HG02610 (cell line): ENCODE measurements around the gene KRT9.
"Not testable (repeated sequence)": the region's sequence is repeated elsewhere in the genome, so short reads cannot be mapped to it uniquely, and the experiment has no call there.

Experiments
- ATAC-seq: cut with Tn5 transposase; IDR thresholded peaks from one replicate; pipeline ENCODE4 v1.9.1; 2021; ENCODE audit warnings: mild to moderate bottlenecking, moderate library complexity; ENCODE audit not compliant: unreplicated experiment

The KRT9 gene

DNA sequence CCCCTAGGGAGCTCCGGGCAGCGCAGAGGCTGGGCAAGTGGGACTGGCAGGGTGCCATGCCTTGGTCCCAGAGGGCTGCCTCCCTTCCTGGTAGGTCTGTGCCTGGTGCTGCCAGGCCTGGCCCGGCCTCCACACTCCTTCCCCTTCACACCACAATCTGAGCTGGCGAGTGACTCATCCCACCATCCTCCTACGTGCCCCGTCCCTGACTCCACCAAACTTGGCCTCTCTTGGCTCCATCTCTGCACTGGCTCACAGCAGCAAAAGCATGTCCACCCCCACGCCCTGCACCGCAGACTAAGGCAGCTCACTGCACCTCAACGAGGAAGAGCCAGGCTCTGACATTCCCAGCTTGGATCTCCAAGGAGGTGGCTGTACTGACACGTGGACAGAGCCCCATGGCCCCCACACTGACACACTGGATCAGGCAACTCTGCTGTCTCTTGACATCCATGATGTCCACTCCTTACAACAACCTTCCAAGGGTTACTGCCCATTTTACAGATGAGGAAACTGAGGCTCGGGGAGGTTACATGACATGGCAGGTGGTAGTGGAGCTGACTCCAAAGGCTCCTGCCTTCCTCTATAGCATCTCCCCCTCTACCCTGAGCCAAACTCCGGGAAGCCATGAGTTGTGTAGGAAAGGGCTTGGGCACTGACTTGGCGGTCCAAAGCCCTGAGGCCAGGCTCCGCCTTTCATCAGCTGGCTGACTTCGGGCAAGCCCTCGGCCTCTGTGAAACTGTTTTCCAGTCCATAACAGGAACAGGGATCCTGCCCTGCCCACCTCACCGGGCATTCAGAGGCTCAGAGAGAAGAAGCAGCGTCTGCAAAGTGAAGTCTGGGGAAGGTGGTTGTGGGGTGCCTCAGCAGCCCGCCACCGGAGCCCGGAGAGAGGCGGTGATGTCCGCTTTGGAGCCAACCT is 23.7 kb downstream of the KRT9 start:
- ATAC-seq: no peak

DNA sequence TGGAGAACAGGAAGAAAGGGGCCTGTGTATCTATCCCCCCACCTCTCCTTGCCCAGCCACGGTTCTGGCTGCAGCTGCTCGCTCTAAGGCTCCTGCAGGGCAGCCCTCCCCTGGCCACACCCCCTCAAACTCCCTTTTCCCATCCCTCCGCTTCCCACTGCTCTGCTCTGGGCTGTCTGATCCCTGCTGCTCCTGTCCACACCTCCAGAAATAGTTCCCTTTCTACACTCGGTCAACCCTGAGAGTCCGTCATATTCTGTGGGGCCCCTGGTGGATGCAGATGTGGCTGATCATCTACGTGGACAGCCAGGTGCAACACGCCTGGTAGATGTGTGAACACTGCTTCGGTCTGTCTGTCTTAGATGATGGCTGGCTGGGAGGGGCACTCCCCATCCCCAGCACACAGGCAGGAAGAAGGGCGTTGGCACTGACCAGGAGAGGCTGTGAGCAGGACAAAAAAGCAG is 24.4 kb downstream of the KRT9 start:
- ATAC-seq: no peak

DNA sequence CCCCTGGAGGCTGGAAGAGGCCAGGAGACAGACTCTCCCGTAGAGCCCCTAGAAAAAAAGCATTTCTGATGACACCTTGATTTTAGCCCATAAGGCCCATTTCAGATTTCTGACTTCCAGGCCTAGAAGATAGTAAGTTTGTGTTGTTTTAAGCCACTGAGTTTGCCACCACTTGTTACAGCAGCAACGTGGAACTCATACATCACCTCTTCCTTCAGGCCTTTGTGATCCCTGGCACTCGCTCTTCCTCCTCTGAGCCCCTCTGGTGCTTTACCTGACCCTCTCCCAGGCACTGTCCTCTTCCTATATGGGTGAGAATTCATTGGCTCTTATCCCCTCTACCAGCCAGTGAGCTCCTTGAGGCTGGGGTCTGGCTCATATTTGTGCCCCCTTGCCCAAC is 25.0 kb downstream of the KRT9 start:
- no peak for ATAC-seq

DNA sequence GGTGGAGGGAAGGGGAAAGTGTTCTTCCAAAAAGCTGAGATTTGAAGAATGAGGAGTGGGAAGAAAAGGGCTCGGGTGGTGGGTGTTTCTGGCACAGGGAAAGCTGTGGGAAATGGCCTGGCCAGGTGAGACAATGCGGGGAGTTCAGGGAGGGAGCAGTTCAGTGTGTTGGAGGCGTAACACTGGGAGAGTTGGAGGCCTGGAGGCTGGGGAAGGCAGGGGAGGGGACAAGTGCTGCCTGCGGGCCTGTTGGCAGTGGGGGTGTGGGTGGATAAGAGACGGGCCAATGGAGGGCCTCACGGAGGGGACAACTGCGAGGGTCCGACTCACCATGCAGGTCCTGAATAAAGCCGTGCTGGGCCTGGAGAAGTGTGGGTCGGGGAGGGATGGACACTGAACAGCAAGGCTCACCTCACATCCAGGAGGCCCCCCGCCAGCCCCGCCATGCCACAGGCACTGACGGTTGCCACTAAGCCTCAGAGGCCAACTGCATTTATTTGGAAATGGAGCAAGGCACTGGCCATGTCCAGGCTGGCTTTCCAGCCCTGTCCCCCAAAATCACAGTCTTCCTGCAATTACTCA is 25.9 kb downstream of the KRT9 start:
- ATAC-seq: no peak

DNA sequence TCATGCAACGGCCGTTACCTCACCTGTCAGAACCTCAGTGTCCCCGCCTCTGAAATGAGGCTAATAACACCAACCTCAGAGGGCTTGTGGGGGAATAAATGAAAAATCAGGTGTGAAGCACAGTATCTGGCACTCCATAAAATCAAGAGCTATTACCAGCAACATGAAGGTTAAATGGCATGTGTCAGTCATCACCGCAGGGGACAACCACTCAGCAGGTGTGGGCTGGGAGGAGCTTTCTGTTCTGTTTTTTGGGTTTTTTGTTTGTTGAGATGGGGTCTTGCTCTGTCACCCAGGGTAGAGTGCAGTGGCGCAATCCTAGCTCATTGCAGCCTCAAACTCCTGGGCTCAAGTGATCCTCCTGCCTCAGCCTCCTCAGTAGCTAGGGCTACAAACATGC is 26.9 kb downstream of the KRT9 start:
- no peak for ATAC-seq

DNA sequence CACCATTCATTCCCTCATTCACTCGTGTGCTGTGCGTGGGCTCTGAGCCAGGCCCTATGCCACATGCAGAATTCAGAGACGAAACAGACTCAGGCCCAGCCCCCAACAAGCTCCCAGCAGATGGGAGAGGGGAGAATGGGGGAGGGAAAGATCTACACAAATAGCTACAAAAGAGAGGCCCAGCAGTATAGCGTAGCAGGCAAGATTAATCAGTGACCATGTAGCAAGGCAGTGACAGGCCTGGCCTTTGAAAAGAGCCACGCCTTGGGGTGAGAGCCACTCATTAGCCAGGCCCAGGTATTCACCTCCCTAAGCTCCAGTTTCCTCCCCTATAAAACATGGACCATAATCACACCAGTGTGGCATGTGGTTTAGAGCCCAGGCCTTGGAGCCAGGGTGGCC is 27.4 kb downstream of the KRT9 start:
- ATAC-seq: no peak

DNA sequence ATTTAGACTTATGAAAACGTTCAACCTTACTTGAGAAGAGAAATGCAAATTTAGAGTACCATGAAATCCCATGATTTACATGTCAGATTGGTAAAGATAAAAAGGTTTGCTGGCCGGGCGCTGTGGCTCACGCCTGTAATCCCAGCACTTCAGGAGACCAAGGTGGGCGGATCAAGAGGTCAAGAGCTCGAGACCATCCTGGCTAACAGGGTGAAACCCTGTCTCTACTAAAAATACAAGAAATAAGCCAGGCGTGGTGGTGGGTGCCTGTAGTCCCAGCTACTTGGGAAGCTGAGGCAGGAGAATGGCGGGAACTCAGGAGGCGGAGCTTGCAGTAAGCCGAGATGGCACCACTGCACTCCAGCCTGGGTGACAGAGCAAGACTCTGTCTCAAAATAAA is 29.1 kb downstream of the KRT9 start:
- ATAC-seq: not testable (repeated sequence)

DNA sequence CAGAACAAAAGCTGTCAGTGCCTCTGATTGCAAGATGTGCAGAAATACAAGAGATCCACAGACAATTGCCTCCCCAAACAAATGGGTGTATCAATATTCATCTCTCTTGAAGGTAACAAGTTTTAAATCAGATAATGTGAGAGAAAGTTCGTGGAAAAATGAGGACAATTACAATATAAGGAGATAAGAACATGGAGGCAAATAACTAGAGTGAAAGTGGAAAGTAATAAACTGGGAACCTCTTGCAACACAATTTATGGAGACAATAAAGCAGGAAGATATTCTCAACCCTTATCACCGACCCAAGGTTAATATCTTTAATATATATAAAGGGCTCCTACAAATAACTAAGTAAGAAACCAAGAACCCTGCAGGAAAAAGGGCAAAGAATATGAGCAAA is 29.5 kb downstream of the KRT9 start:
- ATAC-seq: no peak

DNA sequence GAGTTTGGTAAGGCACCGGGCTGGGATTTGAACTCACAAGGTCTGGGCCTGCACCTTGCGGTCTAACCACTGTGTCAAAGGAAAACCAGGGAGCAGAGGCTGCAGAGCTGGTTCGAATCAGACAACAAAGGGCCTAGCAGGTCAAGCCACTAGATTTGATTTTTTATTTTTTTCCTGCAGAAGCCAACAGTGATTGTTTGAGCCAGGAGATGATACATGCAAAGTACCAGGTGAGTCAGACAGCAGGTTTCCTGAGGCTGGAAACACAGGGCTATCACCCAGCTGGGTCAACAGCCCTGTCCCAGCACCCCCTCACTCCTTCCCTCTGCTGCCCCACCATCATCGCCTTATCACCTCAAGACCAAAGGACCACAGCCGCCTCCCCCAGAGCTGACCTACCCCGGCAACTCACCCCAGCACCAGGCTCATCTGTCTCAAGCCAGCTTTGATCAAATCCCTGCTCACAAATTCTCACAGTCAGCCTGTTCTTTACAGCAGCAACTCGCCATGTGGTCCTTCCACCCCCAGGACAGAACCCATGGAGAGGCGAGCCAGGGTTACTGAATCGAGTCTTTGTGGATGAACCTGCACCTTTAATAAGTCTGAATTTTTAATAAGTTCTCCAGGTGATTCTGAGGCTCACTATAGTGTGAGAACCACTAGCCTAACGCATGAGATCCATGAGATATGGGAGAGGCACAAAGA is 30.8 kb downstream of the KRT9 start:
- no peak for ATAC-seq

DNA sequence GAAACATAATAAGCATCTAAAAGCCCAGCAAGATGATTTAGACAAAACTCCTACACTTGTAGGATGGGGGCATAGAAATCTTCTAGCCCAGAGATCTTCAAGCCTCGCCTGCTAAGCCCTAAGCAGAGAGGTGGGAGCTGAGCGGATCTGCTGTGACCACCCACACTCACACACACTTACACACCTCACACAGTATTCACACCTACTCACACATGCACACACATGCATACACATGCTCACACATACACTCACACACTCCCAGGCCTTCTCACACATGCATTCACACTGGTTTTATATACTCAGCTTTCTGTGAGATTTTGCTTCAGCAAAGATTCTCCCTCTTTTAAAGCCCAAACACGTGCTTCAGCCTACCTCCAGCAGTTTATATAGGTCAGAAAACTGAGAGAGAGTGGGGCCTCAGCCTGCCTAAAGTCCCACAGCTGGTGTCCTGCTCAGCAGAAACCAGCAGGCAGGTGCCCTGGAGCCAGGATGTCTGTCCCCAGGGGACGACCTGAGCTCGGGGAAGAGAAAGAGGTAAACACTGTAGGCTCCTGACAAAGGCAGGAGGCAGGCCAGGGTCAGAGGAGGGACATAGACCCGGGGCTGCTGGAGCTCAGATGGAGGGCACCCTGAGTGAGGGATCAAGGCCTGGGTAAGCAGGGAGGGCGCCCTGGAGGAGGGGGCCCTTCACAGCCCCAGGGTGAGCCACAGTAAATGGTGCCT is 31.7 kb downstream of the KRT9 start:
- no peak for ATAC-seq

DNA sequence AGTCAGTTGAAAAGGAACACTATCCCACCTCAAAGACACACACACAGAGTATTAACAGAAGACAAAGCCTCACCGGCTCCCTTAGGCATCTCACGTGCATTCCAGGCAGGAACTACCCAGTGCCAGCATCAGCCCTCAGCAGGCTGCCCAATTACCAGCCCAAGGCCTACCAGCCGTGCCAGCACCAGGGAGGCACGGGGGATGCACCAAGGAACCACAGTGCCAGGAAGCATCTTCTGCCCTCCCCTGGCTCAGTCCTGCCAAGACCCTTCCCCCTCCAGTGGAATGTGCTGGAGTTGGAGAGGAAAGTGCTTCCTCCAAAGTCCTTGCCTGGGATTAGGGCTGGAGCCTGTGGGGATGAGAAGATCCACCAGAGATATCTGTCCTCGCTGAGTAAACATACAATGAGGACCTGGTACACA is 32.8 kb downstream of the KRT9 start:
- no peak for ATAC-seq

DNA sequence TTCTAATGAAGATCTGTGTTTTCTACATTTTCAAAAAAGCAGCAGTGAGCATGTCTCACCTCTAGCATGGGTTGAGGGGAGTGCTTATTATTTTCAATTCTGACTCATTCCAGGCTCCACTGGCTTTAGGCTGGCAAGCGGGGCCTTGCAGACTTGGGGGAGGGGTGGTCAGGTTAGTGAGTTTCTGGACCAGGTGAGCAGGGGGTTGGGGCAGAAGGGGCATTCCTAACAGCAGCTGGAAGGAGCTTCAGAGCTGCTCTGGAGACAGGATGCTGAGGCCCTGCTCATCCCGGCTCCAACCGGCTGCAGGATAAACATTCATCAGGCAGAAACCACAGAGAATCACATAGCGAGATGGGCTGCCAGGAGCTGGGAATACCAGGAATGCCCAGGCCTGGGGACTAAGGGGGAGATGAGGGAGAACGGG is 33.3 kb downstream of the KRT9 start:
- ATAC-seq: no peak

DNA sequence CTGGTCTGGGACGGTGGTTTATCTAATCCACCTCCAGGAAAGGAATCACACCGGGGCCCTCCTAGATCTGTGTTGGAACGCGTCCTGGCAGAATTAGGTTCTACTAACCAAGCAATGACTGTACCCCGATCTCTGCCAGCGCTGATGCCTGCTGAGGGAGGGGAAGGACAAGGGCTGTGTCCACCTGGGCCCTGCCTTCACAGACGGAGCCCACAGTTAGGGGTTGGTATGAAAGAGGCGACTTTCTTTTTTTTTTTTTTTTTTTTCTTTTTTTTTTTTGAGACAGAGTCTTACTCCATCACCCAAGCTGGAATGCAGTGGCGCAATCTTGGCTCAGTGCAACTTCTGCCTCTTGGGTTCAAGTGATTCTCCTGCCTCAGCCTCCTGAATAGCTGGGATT is 33.9 kb downstream of the KRT9 start:
- ATAC-seq: no peak

DNA sequence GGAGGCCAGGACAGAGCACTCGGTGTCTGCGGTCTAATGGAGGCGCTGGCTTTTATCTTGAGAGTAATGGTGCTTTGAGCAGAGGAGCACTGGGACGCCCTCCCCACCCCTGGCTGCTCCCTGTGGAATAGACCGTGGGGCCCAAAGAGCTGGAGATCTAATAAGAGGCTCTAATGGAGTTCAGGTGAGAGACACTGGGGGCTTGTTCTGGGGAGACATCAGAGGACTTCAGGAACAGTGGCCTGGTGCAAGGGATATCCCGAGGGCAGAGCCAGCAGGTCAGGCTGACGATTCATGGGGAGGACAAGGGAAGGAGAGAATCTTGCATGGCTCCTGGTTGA is 34.3 kb downstream of the KRT9 start:
- no peak for ATAC-seq

DNA sequence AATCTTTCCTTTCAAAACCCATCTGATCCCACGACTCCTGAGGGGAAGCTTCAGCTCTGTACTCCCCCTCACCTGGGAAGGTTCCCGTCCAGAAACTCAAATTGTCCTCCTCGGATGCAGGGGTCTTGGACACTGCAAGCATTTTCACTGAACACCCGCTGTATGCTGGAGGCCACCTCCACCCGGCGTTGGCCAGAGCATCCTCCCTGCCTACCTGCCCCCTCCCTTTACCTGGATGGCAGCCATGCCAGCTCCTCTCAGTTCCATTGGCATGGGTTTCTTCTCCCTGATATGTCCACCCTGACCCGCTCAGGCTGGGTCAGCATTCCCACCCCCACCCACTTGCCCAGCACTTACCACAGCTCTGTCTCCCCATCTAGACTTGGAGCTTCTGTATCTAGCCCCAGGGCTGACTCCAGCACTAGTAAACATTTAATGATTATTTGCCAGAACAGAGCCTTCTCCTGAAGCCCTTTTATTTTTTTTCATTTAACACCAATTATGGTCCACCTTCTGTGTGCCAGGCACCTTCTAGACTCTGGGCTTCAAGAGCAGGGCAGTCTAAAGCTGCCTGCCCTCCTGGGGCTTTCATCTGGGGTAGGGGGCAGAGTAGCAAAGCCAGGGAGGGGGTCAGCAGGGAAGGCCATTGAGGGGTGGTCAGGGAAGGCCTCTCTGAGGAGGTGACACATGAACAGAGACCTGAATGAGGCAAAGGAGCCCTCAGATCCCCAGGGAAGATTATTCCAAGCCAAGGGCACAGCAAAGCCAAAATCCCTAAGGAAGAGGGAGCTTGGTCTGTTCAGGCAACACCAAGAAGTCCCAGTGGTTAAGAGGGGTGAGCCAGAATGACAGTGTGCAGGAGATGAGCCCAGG is 34.9 kb downstream of the KRT9 start:
- ATAC-seq: no peak

DNA sequence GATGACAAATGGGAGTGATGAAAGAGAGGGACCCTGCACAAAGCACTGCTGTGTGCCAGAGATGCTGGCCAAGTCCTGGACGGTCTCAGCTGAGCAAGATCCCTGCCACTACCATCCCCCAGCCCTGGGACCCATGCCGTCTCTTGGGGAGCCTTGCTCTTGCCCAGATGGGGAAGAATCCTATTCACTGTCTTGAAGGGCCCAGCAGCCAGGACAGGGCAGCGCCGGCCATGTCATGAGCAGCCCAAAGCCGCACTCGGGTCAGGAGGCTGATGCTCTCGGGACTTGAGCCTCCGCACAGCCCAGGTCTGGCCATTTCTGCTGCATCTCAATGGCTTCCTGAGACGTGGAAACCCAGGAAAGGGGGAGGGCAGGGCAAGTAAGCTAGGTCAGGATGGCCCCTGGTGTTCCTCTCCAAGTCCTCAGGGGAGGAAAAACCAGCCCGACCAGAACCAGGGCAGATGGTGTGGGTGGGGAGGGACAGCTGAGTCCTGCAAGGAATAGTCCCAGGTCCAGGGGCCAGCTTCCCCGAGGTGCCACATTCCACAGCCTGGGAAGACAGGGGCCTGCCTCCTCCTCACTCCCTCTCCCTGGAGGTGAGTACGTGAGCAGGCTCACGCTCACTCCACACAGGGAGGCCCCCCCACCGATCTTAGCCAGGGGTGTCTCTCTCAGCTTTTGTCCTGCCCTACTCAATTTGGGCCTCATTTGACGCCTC is 35.9 kb downstream of the KRT9 start:
- ATAC-seq: no peak

DNA sequence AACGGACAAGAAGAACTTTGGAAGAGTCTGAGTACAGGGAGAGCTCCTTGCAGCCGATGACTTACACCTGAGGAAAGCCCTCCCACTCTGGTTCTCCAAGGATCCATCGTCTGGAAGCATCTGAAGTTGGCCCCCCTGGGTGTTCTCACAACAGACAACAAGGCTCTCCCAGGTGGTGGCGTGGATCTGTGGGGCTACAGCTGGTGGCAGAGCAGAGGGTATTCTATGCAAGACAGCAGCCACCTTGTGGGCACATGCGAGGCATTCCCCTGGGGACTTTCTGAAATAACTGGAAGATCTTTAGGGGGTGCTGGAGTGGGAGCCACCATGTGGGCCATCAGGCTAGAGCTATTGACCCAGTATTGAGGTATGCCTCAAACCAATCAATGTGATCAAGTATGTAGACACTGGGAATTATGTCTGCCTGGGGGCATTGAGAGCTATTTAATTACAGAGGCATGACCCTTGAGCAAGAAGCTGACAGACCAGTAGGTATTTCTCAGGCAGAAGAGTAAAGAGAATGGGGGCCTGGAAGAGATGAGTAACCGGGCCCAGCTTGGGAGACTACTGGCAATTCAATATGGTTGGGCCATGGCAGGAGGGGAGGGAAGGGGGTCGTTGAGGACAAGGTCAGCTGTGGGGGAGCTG is 36.8 kb downstream of the KRT9 start:
- ATAC-seq: no peak

DNA sequence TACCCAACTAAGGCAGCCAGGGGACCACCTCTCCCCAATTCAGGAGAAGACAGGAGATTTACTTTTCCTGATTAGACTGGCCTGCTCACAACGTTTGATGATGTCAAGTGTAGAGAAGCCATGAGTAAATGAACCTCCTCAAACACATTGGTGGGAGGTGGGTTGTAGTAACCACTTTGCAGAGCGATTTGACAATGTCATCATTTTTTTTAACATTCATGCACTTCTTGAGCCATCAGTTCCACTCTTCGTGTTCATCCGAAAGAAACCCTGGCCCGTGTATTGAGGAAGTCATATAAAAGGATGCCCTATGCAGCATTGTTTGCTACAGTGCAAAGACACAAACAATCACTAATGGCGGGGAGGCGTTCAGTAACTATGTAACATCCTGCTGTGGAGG is 38.2 kb downstream of the KRT9 start:
- ATAC-seq: no peak

DNA sequence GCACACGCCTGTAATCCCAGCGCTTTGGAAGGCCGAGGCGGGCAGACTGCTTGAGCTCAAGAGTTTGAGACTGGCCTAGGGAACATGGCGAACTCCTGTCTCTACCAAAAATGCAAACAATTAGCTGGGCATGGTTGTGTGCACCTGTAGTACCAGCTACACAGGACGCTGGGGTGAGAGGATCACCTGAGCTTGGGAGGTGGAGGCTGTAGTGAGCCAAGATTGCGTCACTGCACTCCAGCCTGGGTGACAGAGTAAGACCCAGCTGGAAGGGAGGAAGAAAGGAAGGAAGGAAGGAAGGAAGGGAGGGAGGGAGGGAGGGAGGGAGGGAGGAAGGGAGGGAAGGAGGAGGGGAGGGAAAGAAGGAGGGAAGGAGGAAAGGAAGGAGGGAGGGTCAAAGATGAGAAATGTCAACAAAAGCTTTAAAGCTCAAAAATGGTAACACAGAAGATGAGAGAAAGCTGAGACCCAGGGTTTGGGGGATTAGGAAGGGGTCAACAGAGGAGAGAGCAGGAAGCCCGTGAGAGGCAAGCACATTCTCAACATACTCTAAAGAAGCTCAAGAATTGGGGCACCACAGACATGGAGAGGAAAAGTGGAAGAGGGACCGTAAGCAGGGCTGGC is 38.8 kb downstream of the KRT9 start:
- ATAC-seq: no peak
